ENCODE measurements around the gene RIPOR3. TPM values are rescaled to one million over a fixed set of nuclear protein-coding genes. Genes with fewer than 3 reads are reported as not detected.

Gene RIPOR3
- total and polyA plus RNA-seq, 9 of the 15 experiments (the other 6 are each of a cell fraction or from before 2014, with no cell fraction given), result 3.3 to 62.7 (median 21.4) TPM

GRCh38 chr20:50728486-50728980 is 37.2 kb upstream of the RIPOR3 start:
- Histone ChIP-seq H3K27ac (ENCODE audit: extremely low read depth, low read depth, low read length) (peak overlapping the region; percentile 29; the same call in 2 of the 3 replicates), H3K9me3 (replicated peaks; ENCODE audit: control insufficient read depth, insufficient read depth, low read depth, low read length) (no peaks in the 10 kb centered on the region), H3K36me3 (ENCODE audit: control insufficient read depth, insufficient read depth, low read length) (no peaks in the 10 kb centered on the region), H3K79me2 (ENCODE audit: control insufficient read depth, insufficient read depth, low read length) (peaks cover 23% of the 10 kb centered on the region), H3K9me1 (ENCODE audit: control insufficient read depth, insufficient read depth, low read length) (no peaks in the 10 kb centered on the region), H3K4me3 (no peak overlapping the region), H4K20me1 (replicated peaks; ENCODE audit: control insufficient read depth, insufficient read depth, low read length) (no peaks in the 10 kb centered on the region), H3K4me2 (ENCODE audit: insufficient read depth, low read length) (no peak overlapping the region), H3K9ac (ENCODE audit: insufficient read depth in 1 of 2, low read depth in 2 of 2, low read length in 2 of 2) (peak overlapping the region in 1 of 2 experiments; percentile 8; a peak in 1 of 4 replicates), H3K4me1 (replicated peaks in 1 of 2; ENCODE audit: control insufficient read depth in 2 of 2, insufficient read depth in 2 of 2, low read length in 2 of 2) (peaks cover 41 to 55% of the 10 kb centered on the region in 2 experiments), H2AFZ (ENCODE audit: low read depth, low read length) (peak overlapping the region; percentile 69), H3K27me3 (ENCODE audit: control insufficient read depth in 2 of 2, insufficient read depth in 2 of 2, low read length in 2 of 2) (no peaks in the 10 kb centered on the region)
- CTCF ChIA-PET (ENCODE audit: low intra/inter-chr PET ratio), result no interaction called here
- in situ Hi-C loops (cut with MboI), result no loop called here
- intact Hi-C loops (cut with micrococcal nuclease), result no loop called here
- DNase-seq (ENCODE audit: extremely low read depth in 1 of 4, low spot score in 3 of 4) (peak in 1 of 4 experiments; percentile 46), FAIRE-seq (peak; percentile 11), ATAC-seq (no peak)
- TF ChIP-seq RBM39 (optimal IDR thresholded peaks at IDR 0.05; ENCODE audit: low read depth, low read length) (no peak), CBFA2T3 (IDR thresholded peaks at IDR 0.05) (0 out of 2 replicates have a peak, but pooled peaks have one; percentile 18), ZBTB11 (CRISPR knock-in tag; IDR thresholded peaks at IDR 0.05) (peak in 1 of 3 experiments; percentile 88; a peak in 2 of 6 replicates), ZNF589 (CRISPR knock-in tag; IDR thresholded peaks at IDR 0.05; ENCODE audit: low read depth) (peak; percentile 44; the same call in 1 of the 2 replicates), EWSR1 (IDR thresholded peaks at IDR 0.05; ENCODE audit: borderline replicate concordance, low read depth, partially characterized antibody) (peak; percentile 90), CEBPG (CRISPR knock-in tag; IDR thresholded peaks at IDR 0.05) (no peak), CEBPG (tag; conservative IDR thresholded peaks at IDR 0.05 in 1 of 2, IDR thresholded peaks at IDR 0.05 in 1 of 2) (0 out of 4 replicates have a peak, but pooled peaks of 1 of the 2 experiments have one; percentile 5)
- TF ChIP-seq, protein P1, sequence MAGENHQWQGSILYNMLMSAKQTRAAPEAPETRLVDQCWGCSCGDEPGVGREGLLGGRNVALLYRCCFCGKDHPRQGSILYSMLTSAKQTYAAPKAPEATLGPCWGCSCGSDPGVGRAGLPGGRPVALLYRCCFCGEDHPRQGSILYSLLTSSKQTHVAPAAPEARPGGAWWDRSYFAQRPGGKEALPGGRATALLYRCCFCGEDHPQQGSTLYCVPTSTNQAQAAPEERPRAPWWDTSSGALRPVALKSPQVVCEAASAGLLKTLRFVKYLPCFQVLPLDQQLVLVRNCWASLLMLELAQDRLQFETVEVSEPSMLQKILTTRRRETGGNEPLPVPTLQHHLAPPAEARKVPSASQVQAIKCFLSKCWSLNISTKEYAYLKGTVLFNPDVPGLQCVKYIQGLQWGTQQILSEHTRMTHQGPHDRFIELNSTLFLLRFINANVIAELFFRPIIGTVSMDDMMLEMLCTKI (IDR thresholded peaks at IDR 0.05; ENCODE audit: partially characterized antibody), result no peak
- POLR2A ChIA-PET, result interaction anchor here (0.6 to 4.2 kb wide), 7 partner anchors 10 to 583 kb away, joined by 3 to 21 read pairs (median 4); partner anchors contain the start of gene RIPOR3
- 44% methylated on average over 4 of the region's 4 CpGs for WGBS (ENCODE audit: insufficient coverage, low coverage, missing lambda C conversion rate)
- BruUV-seq (replicated peaks), result no TSS peak

All from K562 (cell line).